ENCODE measurements around the gene SLC27A5.

SLC27A5 gene

GRCh38 chr19:58511353-58512208, at the start of gene SLC27A5:
TSS of gene SLC27A5 (minus strand) at chr19:58511992. CDS start at chr19:58511955, 37 bp downstream.
- DNase-seq = no peak

GRCh38 chr19:58560921-58561320, 49.1 kb upstream of the SLC27A5 start:
- no peak for DNase-seq

- no peak for DNase-seq
Measured at GRCh38 chr19:58560007-58560887, 48.5 kb upstream of the SLC27A5 start.

- no peak for DNase-seq
Measured at GRCh38 chr19:58559275-58560006, 47.6 kb upstream of the SLC27A5 start.

- DNase-seq = no peak
Measured at GRCh38 chr19:58558623-58559274, 47.0 kb upstream of the SLC27A5 start.

GRCh38 chr19:58558066-58558622, 46.4 kb upstream of the SLC27A5 start, which contains the start of gene UBE2M:
TSS of gene UBE2M (minus strand) at chr19:58558611. CDS start at chr19:58558381, 230 bp downstream.
- no peak for DNase-seq

GRCh38 chr19:58557221-58558065, 45.7 kb upstream of the SLC27A5 start:
- no peak for DNase-seq

- DNase-seq = no peak
Measured at GRCh38 chr19:58556622-58557220, 44.9 kb upstream of the SLC27A5 start.

- DNase-seq = no peak
Measured at GRCh38 chr19:58555920-58556621, 44.3 kb upstream of the SLC27A5 start.

- no peak for DNase-seq
Measured at GRCh38 chr19:58555369-58555885, 43.6 kb upstream of the SLC27A5 start.

GRCh38 chr19:58554494-58555368, 42.9 kb upstream of the SLC27A5 start, which contains the start of gene CHMP2A:
TSS of gene CHMP2A (minus strand) at chr19:58555105. CDS start at chr19:58554212, 893 bp downstream.
- no peak for DNase-seq

GRCh38 chr19:58553799-58554493, 42.2 kb upstream of the SLC27A5 start:
- no peak for DNase-seq

- no peak for DNase-seq
Measured at GRCh38 chr19:58552655-58553054, 40.9 kb upstream of the SLC27A5 start.

- DNase-seq = no peak
Measured at GRCh38 chr19:58551577-58552471, 40.0 kb upstream of the SLC27A5 start.

- DNase-seq = no peak
Measured at GRCh38 chr19:58551123-58551497, 39.3 kb upstream of the SLC27A5 start.

- no peak for DNase-seq
Measured at GRCh38 chr19:58550362-58551122, 38.8 kb upstream of the SLC27A5 start.
